Osteoblast (primary cell): ENCODE results near the gene DTX4. TPM values are rescaled to one million over a fixed set of nuclear protein-coding genes. Genes with fewer than 3 reads are reported as not detected.

ENCODE experiments used
- DNase-seq: peaks from one replicate; pipeline ENCODE4 v3.0.0; 2011; ENCODE audit warnings: low spot score, mixed read lengths; ENCODE audit not compliant: insufficient read length; ENCODE audit errors: missing footprints
- H2AFZ ChIP-seq: 2 replicates; pipeline ENCODE4 v1.6.0; 2011; ENCODE audit warnings: mild to moderate bottlenecking, low read length
- H3K27ac ChIP-seq: 2 replicates; pipeline ENCODE4 v1.5.1; 2011; ENCODE audit warnings: mild to moderate bottlenecking, low read depth, low read length, moderate library complexity
- H3K27me3 ChIP-seq: 2 replicates; pipeline ENCODE4 v1.6.0; 2012; ENCODE audit warnings: mild to moderate bottlenecking, control low read depth, inconsistent platforms, low read length, moderate library complexity; ENCODE audit not compliant: insufficient read depth
- H3K36me3 ChIP-seq: 2 replicates; pipeline ENCODE4 v1.5.1; 2011; ENCODE audit warnings: mild to moderate bottlenecking, low read length, control low read depth, moderate library complexity; ENCODE audit not compliant: insufficient read depth
- H3K4me1 ChIP-seq: 2 replicates; pipeline ENCODE4 v1.5.1; 2011; ENCODE audit warnings: mild to moderate bottlenecking, low read length, control low read depth, moderate library complexity; ENCODE audit not compliant: insufficient read depth
- H3K4me2 ChIP-seq: 2 replicates; pipeline ENCODE4 v1.6.0; 2011; ENCODE audit warnings: mild to moderate bottlenecking, low read length; ENCODE audit not compliant: insufficient read depth
- H3K4me3 ChIP-seq: fragments of 200-600 bp; sonication (generic); 3 replicates; pipeline ENCODE4 v1.5.1; 2012; ENCODE audit warnings: mild to moderate bottlenecking, low read length, inconsistent platforms; ENCODE audit not compliant: insufficient read depth
- H3K79me2 ChIP-seq: 2 replicates; pipeline ENCODE4 v1.6.0; 2012; ENCODE audit warnings: mild to moderate bottlenecking, low read length, control low read depth, inconsistent platforms; ENCODE audit not compliant: insufficient read depth
- H3K9me3 ChIP-seq: 2 replicates; pipeline ENCODE4 v1.5.1; 2011; ENCODE audit warnings: low read depth, low read length, control low read depth
- H4K20me1 ChIP-seq: 2 replicates; pipeline ENCODE4 v1.6.0; 2012; ENCODE audit warnings: mild to moderate bottlenecking, low read length, control low read depth; ENCODE audit not compliant: insufficient read depth
- CTCF ChIP-seq: IDR thresholded peaks from 2 replicates; pipeline ENCODE4 v1.5.1; 2011; ENCODE audit warnings: mild to moderate bottlenecking, low read depth, low read length, moderate library complexity; ENCODE audit errors: extremely low read depth
- total RNA-seq: library from RNA; depleted of rRNA; stranded (reverse); fragments of >200 nt; gene quantifications from 2 replicates; pipeline ENCODE4 v1.2.3, GENCODE V29; 2012

Gene DTX4
- total RNA-seq, 1 donor = under 0.01 TPM

GRCh38 chr11:59176330-59176729, 4.4 kb downstream of the DTX4 start:
- H3K4me1 ChIP-seq = peaks cover 14% of the 10 kb centered on the region
- H3K27me3 ChIP-seq = peaks cover 31% of the 10 kb centered on the region
- H3K4me3 ChIP-seq = no peak overlapping the region
- no peak overlapping the region for H2AFZ ChIP-seq
- H3K36me3 ChIP-seq = no peaks in the 10 kb centered on the region
- TF ChIP-seq CTCF = no peak
- H3K79me2 ChIP-seq = no peaks in the 10 kb centered on the region
- H3K9me3 ChIP-seq = no peaks in the 10 kb centered on the region
- no peak for DNase-seq
- H4K20me1 ChIP-seq = no peaks in the 10 kb centered on the region
- no peak overlapping the region for H3K4me2 ChIP-seq
- H3K27ac ChIP-seq = no peak overlapping the region

GRCh38 chr11:59178402-59178801, 6.5 kb downstream of the DTX4 start:
- Histone ChIP-seq H3K4me2 (no peak overlapping the region), H3K27ac (no peak overlapping the region), H3K27me3 (peaks cover 22% of the 10 kb centered on the region), H3K9me3 (no peaks in the 10 kb centered on the region), H3K79me2 (no peaks in the 10 kb centered on the region), H4K20me1 (no peaks in the 10 kb centered on the region), H2AFZ (no peak overlapping the region), H3K4me1 (peaks cover 4% of the 10 kb centered on the region), H3K36me3 (no peaks in the 10 kb centered on the region), H3K4me3 (no peak overlapping the region)
- no peak for TF ChIP-seq CTCF
- no peak for DNase-seq

GRCh38 chr11:59179121-59179520, 7.2 kb downstream of the DTX4 start:
- no peak overlapping the region for H3K4me2 ChIP-seq
- H3K4me1 ChIP-seq = no peaks in the 10 kb centered on the region
- H3K9me3 ChIP-seq = no peaks in the 10 kb centered on the region
- no peak for DNase-seq
- H3K4me3 ChIP-seq = no peak overlapping the region
- no peaks in the 10 kb centered on the region for H3K36me3 ChIP-seq
- no peak for TF ChIP-seq CTCF
- H2AFZ ChIP-seq = no peak overlapping the region
- no peaks in the 10 kb centered on the region for H3K79me2 ChIP-seq
- no peak overlapping the region for H3K27ac ChIP-seq
- no peaks in the 10 kb centered on the region for H4K20me1 ChIP-seq
- H3K27me3 ChIP-seq = peaks cover 14% of the 10 kb centered on the region

GRCh38 chr11:59180168-59180776, 8.3 kb downstream of the DTX4 start:
- Histone ChIP-seq H3K9me3 (no peaks in the 10 kb centered on the region), H2AFZ (no peak overlapping the region), H3K4me2 (no peak overlapping the region), H3K36me3 (no peaks in the 10 kb centered on the region), H3K4me3 (no peak overlapping the region), H3K27ac (no peak overlapping the region), H4K20me1 (no peaks in the 10 kb centered on the region), H3K4me1 (no peaks in the 10 kb centered on the region), H3K27me3 (peaks cover 9% of the 10 kb centered on the region), H3K79me2 (no peaks in the 10 kb centered on the region)
- no peak for TF ChIP-seq CTCF
- no peak for DNase-seq
